GM12891 (cell line): ENCODE data around the gene SCAMP4.

Experiments used
- PAX5 ChIP-seq: IDR thresholded peaks from 2 replicates; pipeline ENCODE4 v1.6.1; 2011; ENCODE audit warnings: low read length, moderate library complexity, mild to moderate bottlenecking; ENCODE audit not compliant: insufficient read depth, severe bottlenecking
- POLR2A ChIP-seq: IDR thresholded peaks from 2 replicates; pipeline ENCODE4 v1.6.1; 2011; ENCODE audit warnings: low read depth, low read length, control low read depth
- POLR2AphosphoS5 ChIP-seq: IDR thresholded peaks from 2 replicates; pipeline ENCODE4 v1.6.1; 2011; ENCODE audit warnings: low read depth, low read length, control low read depth
- TAF1 ChIP-seq: IDR thresholded peaks from 2 replicates; pipeline ENCODE4 v1.6.1; 2011; ENCODE audit warnings: low read depth, low read length, control low read depth

GRCh38 chr19:1911995-1912394 lies 6.8 kb downstream of the SCAMP4 start:
- TF ChIP-seq PAX5 (no peak), POLR2AphosphoS5 (no peak), POLR2A (no peak), TAF1 (no peak)
